Putamen (tissue), 1 donor: Measurements from ENCODE around the gene NEK11.
"Not testable (repeated sequence)": the region's sequence is repeated elsewhere in the genome, so short reads cannot be mapped to it uniquely, and the experiment has no call there.

Experiments
- DNase-seq: peaks from one replicate; pipeline ENCODE4 v3.0.0-alpha.2; 2016; ENCODE audit warnings: low spot score

Gene NEK11

DNA sequence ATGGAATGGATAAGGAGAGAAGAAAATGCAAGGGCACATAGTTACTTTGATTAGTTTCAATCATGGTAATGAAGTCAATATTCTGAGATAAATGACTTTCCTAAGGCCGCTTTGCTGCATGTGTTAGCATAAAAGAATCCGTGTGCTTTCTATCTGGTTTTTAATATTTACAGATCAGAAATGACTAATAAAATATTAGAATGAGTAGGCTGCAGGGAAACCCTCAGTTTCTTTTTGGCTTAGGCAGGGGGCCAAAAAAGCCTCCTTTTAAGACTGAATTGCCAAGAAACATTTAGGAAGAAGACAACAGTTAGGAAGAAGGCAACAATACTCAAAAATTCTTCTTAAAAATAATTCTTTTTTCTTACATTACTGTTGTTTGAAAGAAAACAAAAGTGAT lies 11.6 kb downstream of the NEK11 start:
- DNase-seq = no peak

DNA sequence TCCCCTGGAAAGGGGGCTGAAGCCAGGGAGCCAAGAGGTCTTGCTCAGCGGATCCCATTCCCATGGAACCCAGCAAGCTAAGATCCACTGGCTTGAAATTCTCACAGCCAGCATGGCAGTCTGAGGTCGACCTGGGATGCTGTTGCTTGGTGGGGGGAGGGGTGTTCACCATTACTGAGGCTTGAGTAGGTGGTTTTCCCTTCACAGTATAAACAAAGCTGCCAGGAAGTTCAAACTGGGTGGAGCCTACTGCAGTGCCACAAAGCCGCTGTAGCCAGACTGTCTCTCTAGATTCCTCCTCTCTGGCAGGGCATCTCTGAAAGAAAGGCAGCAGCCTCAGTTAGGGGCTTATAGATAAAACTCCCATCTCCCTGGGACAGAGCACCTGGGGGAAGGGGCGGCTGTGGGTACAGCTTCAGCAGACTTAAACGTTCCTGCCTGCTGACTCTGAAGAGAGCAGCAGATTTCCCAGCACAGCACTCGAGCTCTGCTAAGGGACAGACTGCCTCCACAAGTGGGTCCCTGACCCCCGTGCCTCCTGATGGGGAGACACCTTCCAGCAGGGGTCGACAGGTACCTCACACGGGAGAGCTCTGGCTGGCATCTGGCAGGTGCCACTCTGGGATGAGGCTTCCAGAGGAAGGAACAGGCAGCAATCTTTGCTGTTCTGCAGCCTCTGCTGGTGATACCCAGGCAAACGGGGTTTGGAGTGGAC lies 15.8 kb downstream of the NEK11 start:
- not testable (repeated sequence) for DNase-seq

DNA sequence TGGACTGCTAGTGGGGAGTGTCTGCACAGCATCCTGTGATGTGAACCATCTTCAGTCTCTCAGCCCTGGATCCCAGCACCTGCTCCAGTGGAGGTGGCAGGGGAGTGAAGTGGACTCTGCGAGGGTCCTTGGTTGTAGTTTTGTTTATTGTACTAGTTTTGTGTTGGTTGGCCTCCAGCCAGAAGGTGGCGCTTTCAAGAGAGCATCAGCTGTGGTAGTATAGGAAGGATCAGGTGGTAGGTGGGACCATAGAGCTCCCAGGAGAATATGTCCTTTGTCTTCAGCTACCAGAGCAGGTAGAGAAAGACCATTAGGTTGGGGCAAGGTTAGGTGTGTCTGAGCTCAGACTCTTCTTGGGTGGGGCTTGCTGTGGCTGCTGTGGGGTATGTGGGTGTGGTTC lies 20.9 kb downstream of the NEK11 start:
- DNase-seq = no peak

DNA sequence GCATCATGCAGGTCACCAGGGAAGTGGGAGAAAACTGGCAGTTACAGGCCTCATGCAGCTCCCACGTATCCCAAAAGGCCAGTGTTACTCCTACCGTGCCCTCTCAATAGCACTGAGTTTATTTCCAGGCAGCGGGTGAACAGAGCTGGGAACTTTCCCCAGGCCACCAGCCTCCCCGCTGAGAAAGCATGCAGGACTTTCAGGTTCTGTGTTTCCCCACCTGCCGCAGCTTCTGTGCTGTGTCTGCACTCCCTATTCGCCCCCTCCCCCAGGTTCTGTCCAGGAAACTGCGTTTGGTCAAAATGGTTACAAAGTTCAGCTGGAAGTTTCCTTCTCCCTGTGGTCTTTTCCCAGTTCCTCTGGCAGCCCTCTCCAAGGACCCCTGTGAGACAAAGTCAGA lies 21.4 kb downstream of the NEK11 start:
- DNase-seq = no peak

DNA sequence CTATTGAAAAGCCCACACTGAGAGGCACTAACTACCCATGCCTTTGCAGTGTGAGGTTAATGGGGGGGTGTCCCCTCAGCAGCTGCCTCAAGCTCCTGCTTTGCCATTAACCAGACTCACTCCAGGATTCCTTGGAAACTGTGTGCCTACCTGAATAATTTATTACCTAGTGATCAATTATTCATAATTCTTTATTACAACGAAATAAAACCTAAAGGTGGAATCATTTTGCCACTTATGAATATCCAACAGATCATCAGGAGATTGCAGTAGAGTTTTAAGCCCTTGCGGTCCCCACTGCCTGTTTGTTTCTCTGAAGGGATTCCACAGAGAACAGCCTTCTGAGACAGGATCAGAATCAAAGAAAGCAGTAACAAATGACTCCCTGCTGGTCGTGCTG lies 23.3 kb downstream of the NEK11 start:
- no peak for DNase-seq

DNA sequence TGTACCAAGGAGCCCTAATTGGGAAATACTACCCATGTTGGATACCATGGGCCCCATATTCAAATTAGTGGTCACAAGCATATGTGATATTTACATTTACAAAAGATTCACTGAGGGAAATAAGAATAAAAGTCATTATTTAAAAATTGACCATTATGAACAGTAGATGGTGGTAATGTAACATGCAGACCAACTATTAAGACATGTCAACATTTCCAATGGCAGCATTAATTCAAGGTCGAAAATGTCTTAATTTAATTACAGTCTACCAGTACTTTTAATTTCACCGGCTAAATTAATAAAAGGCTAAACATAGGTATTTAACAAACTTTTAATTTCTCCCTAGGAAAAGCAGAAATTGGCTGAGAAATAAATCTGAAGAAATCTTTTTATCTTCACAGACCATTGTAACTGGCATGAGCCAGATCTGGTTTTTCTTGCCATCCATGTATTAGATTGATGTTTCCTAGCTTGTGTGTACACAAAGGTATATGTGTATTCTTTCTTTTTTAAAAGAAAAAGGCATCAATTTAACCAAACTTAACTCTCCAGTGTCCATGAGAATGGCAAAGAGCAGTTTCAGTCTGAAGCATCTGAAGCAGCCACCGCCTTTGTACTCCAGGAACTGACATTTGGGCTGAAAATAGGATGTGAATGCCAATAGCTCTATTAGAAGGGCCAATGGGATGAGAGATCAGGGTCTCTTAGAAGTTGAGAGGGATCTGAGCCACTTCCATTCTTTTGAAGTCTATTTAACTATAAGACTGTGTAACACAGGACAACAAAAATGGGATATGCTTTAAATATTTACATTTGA lies 26.6 kb downstream of the NEK11 start:
- DNase-seq = no peak

DNA sequence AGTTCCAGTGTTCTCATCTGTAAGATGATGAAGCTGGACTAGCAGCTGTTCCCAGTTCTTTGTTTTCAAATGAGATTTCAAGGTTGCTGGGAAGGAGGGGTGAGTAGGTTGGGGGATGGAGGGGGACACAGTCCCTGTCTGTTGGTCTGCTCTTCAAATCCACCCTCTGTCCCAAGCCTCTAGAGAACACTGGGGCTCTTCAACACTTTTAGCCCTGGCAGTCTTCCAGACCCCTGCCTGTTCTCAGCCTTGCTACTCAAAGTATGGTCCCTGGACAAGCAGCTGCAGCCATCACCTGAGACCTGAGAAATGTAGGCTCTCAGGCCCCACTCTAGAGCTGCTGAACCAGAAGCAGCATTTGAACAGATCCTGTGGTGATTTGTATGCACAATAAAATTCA lies 41.3 kb downstream of the NEK11 start:
- DNase-seq = no peak

DNA sequence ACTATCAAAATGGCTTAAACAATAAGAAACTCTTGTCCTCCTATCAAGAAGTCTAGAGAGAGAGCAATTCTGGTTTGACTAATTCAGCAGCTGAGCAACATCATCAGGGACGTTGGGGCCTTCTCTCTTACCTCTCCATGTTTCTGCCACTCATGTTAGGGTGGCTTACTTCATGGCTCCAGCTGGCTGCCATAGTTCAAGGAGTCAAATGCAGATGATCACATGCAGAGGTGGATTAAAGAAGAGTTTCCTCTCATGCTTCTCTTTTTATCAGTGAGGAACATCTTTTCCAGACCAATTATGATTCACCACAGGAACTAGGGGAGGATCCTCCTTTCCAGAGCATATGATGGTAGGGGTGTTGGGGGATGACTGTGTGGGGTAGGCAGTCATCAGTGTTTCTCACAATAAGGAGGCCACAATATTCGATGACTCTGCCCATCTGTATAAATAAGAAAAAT lies 45.5 kb downstream of the NEK11 start:
- no peak for DNase-seq

DNA sequence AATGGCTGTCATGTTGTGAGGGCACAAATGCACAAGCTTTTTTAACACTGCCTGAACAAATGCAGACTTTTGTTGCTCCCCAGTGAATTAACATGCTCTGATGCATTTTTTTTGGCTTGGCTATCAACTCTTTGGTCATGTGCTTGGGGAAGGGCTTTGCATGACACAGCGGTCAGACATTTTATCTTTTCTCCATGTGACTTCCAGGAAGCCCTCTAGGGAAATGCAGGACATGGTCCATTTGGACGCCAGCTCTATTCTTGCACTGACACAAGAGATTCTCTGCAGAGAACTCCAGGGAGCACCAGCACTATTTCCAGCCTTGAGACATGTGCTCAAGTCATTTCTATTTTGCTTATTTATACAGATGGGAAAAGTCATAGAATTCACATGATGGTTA lies 46.2 kb downstream of the NEK11 start:
- no peak for DNase-seq

DNA sequence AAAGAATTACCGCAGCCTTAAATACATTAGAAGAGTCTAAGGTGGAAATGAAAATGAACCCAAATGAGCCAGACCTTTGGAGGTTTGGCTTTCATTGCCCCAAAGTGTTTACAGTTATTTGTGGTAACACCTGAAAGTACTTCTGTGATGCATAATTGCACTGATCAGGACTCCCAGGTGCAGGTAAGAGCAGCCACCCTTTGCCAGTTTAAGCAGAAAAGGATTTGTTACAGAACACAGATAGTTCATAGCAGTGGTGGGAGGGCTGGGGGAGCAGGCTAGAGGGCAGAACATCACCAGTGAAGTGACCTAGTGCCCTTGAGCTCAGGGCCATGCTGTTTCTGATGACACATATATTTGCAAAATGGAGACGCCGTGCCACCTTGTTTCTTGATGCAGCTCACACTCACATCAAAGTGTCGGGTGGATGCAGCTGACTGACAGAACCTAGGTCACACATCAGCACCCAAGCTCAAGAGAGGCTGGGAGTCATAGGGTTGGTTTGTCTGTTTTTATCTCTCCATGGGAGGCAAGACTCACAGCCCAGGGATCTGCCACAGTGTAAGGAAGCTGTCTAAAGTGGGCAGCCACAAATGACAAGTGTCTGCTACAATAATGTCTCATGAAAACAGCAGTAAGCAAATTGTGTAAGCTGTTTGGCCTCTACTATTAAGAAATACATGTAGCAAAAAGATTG lies 49.1 kb downstream of the NEK11 start:
- no peak for DNase-seq

DNA sequence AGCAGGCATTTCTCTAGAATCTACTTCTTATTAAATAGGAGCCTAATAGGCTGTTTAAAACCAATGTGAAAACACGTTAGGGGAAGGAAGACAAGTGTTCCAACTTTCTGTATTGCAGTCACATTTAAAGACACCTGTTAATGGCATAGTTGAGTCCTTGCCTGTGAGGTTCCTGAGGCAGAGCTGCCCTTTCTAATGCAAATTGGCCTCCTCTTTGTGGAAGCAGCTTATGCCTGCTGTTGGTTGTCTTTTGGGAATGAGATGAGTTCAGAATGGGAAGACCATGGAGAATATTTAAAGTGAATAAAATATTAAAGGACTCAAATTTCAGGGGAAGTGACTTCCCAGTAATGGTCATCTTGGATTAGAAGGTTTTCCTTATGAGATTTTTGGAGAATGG lies 51.2 kb downstream of the NEK11 start:
- DNase-seq = no peak

DNA sequence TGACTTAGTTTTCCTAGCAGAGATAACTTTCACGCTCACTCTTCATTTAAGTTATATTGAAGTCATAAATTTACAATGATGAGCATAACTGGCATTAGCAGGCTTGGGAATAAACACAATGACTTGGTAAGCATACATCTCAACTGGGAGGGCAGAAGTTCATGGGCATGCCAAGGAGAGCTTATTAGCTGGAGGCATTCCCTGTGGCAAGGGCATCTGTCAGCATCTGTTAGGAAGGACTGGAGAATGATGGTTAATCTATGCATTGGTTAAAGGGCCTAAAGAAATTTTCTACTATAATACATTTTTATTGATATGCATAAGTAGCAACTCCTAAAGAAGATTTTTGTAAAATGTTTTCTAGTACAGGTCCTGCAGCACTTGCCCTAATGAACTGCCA lies 52.4 kb downstream of the NEK11 start:
- DNase-seq = no peak

DNA sequence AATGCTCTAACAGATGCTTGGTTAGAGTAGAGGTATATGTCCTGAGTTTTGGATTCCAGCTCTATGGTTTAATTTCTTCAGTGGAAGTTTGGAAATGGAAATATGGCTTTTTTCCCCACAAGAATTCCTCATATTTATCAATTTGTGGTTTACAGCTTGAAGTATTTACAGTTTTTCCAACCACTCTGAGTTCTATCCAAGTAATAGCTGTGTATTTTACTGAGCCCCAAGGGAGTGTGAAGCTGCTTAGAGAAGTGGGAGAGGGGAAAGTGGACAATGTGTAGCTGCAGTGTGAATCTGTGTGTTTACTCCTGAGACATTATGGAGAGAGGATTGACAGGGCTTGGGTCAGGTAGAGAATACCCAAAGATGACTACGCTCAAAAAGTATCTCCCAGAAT lies 54.5 kb downstream of the NEK11 start:
- DNase-seq = no peak

DNA sequence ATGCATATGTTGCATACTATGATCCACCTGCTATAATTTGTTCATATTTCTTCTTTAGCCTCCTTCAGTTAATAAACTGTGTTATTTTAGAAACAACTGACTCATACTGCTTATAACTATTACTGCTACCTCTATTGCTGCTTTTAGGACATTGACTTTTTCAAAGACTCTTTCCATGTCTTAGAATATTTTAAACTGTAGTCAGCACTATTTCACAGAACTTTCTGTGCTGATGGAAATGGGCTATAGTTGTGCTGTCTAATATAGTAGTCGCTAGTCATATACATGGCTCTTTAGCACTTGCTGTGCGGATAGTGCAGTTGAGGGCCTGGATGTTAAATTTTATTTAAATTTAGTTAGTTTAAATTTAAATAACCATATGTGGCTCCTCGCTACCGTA lies 55.6 kb downstream of the NEK11 start:
- DNase-seq = no peak

DNA sequence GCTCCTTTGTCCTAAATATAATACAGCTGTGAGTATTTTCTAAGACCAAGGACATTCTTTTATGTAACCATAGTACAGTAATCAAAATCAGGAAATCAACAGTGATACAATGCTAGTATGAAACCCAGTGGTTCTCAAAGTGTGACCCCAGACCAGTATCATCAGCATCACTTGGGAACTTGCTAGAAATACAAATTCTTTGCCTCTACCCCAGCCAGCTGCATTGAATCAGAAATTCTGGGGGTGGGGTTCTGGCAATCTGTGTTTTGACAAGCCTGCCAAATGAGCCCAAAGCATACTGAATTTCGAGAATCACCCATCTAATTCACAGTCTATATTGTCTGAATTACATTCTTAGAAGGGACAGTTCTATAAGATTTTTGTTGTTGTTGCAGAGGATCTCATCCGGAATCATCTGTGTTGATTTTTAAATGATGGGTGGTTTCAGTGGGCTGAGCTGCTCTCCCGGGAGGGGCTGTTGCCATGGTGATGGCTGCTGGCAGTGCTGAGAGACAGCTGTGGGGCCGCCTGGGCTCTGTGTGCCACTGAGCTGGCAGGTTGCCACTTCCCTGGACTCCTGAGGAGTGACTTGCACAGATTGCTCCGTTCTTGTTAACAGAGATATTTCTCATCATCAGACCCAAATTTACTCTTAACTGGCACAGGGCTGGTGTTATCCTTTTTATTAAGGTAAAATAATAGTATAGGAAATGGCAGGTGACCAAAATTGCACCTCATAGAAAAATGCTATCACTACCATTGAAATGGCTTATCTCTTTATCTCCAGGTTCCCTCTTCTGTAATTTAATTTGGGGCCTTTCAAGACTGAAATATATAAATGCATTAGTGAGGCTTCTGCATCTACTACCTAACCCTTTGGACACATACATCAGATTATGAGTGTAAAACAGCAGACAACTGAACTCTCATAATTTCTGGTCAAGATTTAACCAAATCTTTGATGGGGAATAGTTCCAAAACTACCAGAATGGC lies 56.5 kb downstream of the NEK11 start:
- DNase-seq = peak; percentile 92

DNA sequence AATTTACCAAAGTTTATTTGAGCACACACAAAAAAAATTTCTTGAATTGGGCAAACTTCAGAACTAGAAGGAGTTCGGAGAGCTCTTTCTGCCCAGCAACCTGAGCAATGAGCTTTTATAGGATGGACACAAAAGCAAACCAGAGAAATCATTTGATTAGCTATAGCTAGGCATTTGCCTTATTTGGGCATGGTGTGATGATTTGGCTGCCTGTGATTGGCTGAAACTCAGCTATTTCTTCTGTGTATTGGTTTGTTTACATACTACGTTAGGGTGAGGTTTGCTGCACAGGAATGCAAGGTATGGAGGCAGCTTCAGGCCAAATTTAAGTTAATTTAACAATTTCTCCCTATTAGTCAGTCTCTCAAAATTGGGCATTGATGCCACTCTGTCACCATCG lies 65.1 kb downstream of the NEK11 start:
- DNase-seq = no peak

DNA sequence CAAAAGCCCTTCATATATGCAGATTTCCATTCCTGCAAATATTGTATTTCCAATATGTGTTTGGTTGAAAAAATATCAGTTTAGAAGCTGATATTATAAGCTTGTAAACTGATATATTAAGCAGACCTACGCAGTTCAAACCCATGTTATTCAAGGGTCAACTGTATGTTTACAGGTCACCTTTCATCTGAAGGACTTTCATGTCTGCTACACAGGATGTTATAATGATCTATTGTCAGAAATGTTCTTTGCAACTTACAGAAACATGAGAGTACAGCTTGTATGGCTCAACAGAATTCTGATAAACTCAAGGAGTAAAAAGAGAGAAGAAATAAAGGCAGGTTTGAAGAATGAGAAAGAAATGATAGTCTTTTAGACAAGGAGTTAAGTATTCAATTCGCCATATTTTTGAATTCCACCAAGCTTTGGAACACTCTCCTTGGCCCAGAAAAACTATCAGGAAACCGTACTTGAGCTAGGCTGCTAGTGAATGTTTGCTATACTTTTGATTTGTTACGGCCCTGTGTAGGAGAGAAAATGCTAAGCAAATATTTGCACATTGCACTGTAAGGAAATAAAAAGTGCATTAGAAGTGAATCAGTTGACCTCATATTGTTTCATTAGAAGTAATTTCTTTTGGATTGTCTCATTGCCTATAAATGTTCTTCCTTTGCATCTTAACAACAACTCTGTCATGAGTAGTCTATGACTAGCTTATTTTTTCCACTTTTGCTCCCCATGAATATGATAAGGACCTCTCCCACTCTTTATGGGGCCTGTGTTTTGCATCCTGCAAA lies 81.2 kb downstream of the NEK11 start:
- no peak for DNase-seq

DNA sequence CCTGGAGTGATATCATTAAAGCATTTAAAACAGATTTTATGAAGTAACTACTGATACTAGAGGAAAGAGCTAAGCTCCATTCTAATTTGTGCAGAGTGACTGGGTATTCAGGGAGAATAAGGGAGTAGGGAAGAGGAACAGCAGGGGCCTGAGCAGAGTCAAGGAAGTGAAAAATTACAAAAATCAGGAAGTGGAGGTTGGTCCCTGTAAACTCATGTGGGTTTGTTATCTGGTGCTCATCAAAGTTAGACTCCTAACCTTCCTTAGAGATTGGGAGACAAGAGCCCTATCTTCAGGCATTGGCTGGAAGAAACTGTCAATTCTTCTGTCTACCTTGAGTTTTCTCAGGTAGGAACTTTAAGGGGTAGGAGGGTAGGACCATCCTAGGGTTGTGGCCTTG lies 82.5 kb downstream of the NEK11 start:
- no peak for DNase-seq

DNA sequence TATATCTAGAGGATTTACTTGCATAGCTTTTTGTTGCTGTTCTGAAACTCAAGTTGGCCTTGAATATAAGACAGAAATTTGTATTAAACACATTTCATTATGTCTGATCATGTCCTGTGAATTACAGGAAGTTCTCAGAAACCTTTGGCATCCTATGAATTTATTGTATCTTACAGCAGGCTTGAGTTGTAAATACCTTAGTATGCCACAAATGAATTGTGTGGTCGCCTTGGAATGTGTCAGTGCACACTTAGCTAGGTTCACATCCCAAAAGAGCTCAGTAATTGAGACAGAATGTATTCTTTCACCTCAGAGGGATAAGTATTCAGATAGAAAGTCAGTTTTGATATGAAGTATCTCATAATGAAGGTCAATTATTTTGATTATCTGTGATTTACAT lies 83.4 kb downstream of the NEK11 start:
- no peak for DNase-seq

DNA sequence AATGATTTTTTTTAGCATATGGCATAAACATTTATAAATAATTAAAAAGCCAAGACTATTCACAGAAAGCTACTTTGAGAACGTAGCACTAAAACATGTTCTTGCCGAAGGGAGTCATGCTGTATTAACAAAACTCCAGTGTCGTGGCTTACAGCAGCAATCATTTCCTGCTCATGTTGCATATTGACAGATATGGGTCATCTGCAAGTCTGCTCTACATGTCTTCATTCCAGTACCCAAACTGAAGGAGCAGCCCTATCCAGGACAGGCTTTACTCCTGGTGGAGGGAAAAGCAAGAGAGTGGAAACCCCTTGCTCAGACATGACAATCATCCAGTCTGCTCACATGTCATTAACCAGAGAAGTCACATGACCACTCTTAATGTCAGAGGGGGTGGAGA lies 87.6 kb downstream of the NEK11 start:
- DNase-seq = no peak

DNA sequence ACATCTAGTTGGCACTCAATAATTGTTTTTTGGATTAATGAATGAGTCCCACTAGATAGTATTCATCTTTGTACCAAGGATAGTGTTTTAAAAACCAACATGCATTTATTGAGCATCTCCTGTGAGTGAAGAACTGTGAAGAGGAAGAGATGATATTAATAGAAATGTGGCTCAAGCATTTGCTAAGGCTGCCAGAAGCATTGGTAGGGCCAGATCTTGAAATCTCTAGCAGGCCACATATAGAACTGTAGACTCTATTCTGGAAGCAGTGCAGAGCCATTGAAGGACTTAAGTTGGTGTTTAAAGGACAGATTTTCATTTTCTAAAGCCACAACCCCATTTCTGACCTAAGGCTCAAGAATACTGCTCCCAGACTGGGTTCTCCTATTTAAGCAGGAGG lies 99.0 kb downstream of the NEK11 start:
- DNase-seq = no peak
